Fibroblast of lung (primary cell): ENCODE data around the gene LBH.

Experiments used
- EZH2 ChIP-seq: IDR thresholded peaks from 2 replicates; pipeline ENCODE4 v1.5.1; 2012; ENCODE audit warnings: low read length, control low read depth, mild to moderate bottlenecking; ENCODE audit errors: missing control alignments
- TF ChIP-seq, protein P1 (sequence below), 2 donors: IDR thresholded peaks in 1 of 2; conservative IDR thresholded peaks in 1 of 2; 1 replicate in 1 of 2; 2 replicates in 1 of 2; pipeline ENCODE4 v1.5.1; 2011 to 2012; ENCODE audit warnings: low read length in 2 of 2, control low read depth in 1 of 2, inconsistent platforms in 1 of 2, low read depth in 1 of 2, mild to moderate bottlenecking in 1 of 2

DNA sequence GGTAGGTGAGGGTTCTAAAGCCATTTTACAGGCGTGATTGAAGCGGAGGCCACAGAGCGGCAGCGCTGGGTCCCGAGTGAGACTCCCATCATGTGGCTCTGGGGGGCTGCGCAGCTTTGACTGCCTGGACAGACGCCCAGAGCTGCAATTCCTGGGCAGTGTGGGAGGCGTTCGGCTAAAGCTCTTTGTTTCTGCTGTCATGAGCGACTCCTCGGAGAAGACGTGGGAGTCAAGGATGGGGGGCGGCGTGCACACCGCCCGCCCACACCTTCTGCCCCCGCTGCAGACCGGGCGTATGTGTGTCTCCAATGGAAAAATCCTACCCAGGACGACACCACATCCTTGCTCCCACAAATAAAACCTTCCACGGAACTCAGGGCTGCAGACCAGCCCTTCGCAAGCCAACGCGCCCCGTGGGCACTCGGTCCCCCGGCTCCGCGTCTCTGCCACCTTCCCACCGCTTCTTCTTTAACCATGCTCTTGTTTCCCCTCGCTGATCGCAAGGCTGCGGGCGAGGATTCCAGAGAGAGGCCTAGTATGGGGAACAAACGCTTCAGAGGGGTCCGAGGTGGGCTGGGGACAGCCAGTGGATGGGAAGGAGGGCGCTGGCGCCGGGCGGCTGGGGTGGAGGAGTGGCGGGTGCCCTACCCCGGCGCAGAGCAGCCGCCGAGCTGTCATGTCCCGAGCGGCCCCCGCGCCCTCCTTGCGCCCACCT lies 680 bp upstream of the LBH start:
- TF ChIP-seq, protein P1, sequence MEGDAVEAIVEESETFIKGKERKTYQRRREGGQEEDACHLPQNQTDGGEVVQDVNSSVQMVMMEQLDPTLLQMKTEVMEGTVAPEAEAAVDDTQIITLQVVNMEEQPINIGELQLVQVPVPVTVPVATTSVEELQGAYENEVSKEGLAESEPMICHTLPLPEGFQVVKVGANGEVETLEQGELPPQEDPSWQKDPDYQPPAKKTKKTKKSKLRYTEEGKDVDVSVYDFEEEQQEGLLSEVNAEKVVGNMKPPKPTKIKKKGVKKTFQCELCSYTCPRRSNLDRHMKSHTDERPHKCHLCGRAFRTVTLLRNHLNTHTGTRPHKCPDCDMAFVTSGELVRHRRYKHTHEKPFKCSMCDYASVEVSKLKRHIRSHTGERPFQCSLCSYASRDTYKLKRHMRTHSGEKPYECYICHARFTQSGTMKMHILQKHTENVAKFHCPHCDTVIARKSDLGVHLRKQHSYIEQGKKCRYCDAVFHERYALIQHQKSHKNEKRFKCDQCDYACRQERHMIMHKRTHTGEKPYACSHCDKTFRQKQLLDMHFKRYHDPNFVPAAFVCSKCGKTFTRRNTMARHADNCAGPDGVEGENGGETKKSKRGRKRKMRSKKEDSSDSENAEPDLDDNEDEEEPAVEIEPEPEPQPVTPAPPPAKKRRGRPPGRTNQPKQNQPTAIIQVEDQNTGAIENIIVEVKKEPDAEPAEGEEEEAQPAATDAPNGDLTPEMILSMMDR (conservative IDR thresholded peaks at IDR 0.05 in 1 of 2, IDR thresholded peaks at IDR 0.05 in 1 of 2; ENCODE audit: low read depth in 1 of 2, low read length in 2 of 2): peak in 1 of 2 donors; percentile 5
- no peak for TF ChIP-seq EZH2
